GM23338 (cell line): ENCODE data around the gene CARD10. TPM values are rescaled to one million over a fixed set of nuclear protein-coding genes. Genes with fewer than 3 reads are reported as not detected.

Experiments used
- CTCF ChIP-seq, 2 experiments: fragments of 200-600 bp in 1 of 2; sonication (generic) in 1 of 2; conservative IDR thresholded peaks; 2 replicates each; pipeline versions ENCODE4 v1.5.1 to v1.6.1; 2016 to 2017; ENCODE audit warnings: antibody characterized with exemption in 2 of 2, low read depth in 2 of 2, mild to moderate bottlenecking in 2 of 2, moderate library complexity in 1 of 2
- EZH2 ChIP-seq: fragments of 200-600 bp; sonication (generic); IDR thresholded peaks from one replicate; pipeline ENCODE4 v1.8.0; 2017; ENCODE audit warnings: antibody characterized with exemption, mild to moderate bottlenecking, low read depth; ENCODE audit not compliant: unreplicated experiment
- NANOG ChIP-seq: IDR thresholded peaks from 2 replicates; pipeline ENCODE4 v1.6.1; 2016; ENCODE audit warnings: antibody characterized with exemption, borderline replicate concordance
- POLR2AphosphoS5 ChIP-seq: IDR thresholded peaks from 2 replicates; pipeline ENCODE4 v1.6.1; 2016; ENCODE audit warnings: antibody characterized with exemption, low read depth
- ZNF114 ChIP-seq: fragments of 250-450 bp; sonication (Bioruptor Pico); IDR thresholded peaks from 2 replicates; pipeline ENCODE4 v1.5.0; 2020; ENCODE audit warnings: mild to moderate bottlenecking, moderate library complexity
- polyA plus RNA-seq: library from polyadenylated mRNA; unstranded; fragments of >200 nt; fragmentation: Nextera tagmentation; extraction: Ambion mirVana; gene quantifications from 2 replicates; pipeline ENCODE4 v1.2.1, GENCODE V29; 2016
- total RNA-seq: library from RNA; depleted of rRNA; stranded (reverse); fragments of >200 nt; shearing (Covaris generic); gene quantifications from 2 replicates; pipeline ENCODE4 v1.2.3, GENCODE V29; 2014
- TF ChIP-seq, protein P1 (sequence below): fragments of 250-450 bp; sonication (Bioruptor Pico); IDR thresholded peaks from 2 replicates; pipeline ENCODE4 v1.5.0; 2020; ENCODE audit warnings: mild to moderate bottlenecking, moderate library complexity
- TF ChIP-seq, protein P2 (sequence below): IDR thresholded peaks from 2 replicates; pipeline ENCODE4 v1.6.1; 2016; ENCODE audit warnings: antibody characterized with exemption

The CARD10 gene
- total and polyA plus RNA-seq, 2 experiments from 2014 or later: 5.4 to 17.2 TPM

DNA sequence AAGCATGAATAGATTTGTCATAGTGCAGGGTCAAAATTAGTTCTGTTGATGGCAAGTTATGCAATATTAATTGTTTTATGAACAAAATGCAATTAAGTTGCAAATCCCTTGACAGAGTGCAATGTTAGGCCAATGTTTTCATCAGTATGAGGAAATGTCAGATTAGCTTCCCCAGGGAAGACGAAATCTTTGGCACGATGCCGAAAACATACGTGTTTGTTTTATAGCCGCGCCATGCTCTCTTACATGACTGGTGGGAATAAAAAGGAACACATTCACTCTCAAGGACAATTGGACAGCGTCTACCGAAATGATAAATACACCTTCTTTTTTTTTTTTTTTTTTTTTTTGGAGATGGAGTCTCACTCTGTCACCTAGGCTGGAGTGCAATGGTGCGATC lies 60.0 kb downstream of the CARD10 start (continued):
- TF ChIP-seq, protein P1, sequence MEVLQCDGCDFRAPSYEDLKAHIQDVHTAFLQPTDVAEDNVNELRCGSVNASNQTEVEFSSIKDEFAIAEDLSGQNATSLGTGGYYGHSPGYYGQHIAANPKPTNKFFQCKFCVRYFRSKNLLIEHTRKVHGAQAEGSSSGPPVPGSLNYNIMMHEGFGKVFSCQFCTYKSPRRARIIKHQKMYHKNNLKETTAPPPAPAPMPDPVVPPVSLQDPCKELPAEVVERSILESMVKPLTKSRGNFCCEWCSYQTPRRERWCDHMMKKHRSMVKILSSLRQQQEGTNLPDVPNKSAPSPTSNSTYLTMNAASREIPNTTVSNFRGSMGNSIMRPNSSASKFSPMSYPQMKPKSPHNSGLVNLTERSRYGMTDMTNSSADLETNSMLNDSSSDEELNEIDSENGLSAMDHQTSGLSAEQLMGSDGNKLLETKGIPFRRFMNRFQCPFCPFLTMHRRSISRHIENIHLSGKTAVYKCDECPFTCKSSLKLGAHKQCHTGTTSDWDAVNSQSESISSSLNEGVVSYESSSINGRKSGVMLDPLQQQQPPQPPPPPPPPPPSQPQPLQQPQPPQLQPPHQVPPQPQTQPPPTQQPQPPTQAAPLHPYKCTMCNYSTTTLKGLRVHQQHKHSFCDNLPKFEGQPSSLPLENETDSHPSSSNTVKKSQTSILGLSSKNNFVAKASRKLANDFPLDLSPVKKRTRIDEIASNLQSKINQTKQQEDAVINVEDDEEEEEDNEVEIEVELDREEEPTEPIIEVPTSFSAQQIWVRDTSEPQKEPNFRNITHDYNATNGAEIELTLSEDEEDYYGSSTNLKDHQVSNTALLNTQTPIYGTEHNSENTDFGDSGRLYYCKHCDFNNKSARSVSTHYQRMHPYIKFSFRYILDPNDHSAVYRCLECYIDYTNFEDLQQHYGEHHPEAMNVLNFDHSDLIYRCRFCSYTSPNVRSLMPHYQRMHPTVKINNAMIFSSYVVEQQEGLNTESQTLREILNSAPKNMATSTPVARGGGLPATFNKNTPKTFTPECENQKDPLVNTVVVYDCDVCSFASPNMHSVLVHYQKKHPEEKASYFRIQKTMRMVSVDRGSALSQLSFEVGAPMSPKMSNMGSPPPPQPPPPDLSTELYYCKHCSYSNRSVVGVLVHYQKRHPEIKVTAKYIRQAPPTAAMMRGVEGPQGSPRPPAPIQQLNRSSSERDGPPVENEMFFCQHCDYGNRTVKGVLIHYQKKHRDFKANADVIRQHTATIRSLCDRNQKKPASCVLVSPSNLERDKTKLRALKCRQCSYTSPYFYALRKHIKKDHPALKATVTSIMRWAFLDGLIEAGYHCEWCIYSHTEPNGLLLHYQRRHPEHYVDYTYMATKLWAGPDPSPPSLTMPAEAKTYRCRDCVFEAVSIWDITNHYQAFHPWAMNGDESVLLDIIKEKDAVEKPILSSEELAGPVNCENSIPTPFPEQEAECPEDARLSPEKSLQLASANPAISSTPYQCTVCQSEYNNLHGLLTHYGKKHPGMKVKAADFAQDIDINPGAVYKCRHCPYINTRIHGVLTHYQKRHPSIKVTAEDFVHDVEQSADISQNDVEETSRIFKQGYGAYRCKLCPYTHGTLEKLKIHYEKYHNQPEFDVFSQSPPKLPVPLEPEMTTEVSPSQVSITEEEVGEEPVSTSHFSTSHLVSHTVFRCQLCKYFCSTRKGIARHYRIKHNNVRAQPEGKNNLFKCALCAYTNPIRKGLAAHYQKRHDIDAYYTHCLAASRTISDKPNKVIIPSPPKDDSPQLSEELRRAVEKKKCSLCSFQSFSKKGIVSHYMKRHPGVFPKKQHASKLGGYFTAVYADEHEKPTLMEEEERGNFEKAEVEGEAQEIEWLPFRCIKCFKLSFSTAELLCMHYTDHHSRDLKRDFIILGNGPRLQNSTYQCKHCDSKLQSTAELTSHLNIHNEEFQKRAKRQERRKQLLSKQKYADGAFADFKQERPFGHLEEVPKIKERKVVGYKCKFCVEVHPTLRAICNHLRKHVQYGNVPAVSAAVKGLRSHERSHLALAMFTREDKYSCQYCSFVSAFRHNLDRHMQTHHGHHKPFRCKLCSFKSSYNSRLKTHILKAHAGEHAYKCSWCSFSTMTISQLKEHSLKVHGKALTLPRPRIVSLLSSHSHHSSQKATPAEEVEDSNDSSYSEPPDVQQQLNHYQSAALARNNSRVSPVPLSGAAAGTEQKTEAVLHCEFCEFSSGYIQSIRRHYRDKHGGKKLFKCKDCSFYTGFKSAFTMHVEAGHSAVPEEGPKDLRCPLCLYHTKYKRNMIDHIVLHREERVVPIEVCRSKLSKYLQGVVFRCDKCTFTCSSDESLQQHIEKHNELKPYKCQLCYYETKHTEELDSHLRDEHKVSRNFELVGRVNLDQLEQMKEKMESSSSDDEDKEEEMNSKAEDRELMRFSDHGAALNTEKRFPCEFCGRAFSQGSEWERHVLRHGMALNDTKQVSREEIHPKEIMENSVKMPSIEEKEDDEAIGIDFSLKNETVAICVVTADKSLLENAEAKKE (CRISPR knock-in tag): no peak
- no peak for TF ChIP-seq CTCF (conservative IDR thresholded peaks at IDR 0.05; ENCODE audit: low read depth in 2 of 2)
- TF ChIP-seq ZNF114 (CRISPR knock-in tag): no peak
- TF ChIP-seq, protein P2, sequence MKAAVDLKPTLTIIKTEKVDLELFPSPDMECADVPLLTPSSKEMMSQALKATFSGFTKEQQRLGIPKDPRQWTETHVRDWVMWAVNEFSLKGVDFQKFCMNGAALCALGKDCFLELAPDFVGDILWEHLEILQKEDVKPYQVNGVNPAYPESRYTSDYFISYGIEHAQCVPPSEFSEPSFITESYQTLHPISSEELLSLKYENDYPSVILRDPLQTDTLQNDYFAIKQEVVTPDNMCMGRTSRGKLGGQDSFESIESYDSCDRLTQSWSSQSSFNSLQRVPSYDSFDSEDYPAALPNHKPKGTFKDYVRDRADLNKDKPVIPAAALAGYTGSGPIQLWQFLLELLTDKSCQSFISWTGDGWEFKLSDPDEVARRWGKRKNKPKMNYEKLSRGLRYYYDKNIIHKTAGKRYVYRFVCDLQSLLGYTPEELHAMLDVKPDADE: no peak
- no peak for TF ChIP-seq POLR2AphosphoS5
- TF ChIP-seq NANOG: no peak
- no peak for TF ChIP-seq EZH2
